GM18909 (cell line): ENCODE measurements around the gene CELF3.
"Not testable (repeated sequence)": the region's sequence is repeated elsewhere in the genome, so short reads cannot be mapped to it uniquely, and the experiment has no call there.

Experiments
- ATAC-seq: cut with Tn5 transposase; IDR thresholded peaks from one replicate; pipeline ENCODE4 v1.9.1; 2021; ENCODE audit warnings: mild to moderate bottlenecking; ENCODE audit not compliant: unreplicated experiment, poor library complexity

Gene CELF3

DNA sequence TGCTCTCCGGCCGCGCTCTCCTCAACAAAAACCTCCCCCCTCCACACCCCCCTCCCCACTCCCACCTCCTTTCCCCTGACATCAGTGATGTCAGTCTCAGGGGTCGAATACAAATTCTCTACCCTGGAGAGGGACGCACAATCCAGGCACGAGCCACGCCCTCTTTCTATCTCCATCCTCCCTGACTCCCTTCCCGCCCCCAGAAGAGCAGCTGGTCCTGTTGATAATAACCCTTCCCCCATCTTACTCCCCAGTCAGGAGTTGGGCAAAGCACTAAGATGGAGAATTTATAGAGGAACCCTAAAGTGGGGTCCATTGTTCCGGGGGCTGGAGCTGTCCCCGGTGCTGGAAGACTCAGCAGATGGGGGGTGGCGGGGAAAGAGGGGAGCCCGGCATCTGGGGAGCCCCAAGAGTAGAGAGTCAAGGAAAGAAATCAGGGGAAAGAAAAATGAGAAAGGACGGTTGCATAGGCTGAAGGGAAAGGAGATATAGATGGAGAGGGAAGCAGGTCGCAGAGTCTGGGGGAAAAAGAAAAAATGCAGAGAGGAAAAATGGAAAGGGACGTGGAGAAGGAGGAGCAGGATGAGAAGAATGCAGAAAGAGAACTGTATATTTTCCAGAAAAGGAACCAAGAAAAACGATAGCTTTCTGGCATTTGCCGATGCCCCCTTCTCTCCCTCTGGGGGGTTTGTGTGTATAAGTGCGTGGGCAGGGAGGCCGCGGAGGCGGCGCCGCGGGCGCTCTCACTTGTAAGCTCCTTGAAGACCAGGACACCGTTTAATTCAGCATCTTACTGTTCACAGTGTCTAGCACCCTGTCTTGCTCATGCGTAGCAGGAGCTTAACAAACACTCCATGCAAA is at the start of gene CELF3:
CELF3 (minus strand) TSS at position 33 of the 861 bp plus-strand sequence. CDS start 783 bp downstream, outside the sequence.
- no peak for ATAC-seq

DNA sequence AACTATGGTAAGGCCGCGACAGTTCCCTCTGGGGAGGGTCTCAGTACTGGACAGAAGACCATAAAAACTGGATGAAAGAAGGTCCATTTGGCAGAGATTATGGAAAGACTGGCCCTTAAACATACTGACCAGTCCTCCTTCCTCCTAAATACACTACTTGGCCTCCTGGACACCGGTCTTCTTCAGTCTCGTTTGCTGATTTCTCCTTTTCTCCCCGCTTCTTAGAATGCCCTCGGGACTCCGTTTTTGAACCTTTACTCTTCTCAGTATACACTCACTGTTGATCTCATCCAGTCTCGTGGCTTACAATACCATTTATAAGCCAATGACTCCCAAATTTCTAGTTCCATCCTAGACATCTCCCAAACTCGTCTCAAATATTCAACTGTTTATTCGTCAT is 47.4 kb upstream of the CELF3 start:
- ATAC-seq = no peak

DNA sequence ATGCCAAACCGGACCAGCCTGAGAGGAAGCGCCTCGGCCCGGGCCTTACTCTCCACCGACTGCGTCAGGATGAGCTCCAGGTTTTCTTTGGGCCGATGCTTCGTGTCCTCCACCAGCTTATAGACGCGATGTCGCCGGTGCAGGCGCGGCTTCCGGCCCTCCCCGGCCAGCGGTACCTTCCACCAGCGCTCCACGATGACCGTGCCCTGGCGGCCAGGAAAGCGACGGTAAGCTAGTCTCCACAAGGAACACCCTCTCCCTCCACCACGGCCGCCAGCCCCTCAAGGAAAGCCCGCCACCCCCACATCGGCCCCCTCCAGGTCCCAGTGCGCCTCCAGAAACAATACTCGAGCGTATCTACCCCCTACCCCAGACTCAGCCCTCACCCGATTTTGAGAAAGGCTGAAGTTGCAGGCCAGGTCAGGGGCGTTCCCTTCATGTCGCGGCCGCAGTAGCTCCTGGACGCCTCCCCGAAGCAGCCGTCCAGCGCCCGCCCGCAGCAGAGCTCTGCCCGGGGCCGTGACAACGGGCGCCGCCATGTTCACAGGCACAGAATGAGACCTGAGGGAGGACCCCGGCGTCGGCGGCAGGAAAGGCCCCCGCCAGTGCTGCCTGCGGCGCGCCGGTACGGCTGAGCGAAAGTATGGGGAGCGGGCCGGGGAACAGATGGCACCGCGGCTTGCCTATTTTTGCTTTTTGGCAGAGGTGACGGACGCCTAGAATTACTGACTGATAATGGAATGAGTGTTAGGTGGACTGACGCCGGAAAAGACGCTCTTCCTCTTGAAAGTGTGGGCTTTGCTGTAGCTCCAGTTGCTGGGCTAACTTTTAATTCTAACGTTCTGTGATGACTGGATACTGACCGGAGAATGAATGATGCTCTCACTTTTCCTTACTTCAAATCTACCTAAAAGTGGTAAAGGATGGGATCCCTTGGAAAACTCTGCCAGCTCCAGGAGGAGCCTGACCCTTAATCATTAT is 46.6 kb upstream of the CELF3 start, which contains the start of gene MRPL9:
MRPL9 (minus strand) TSS at position 556 of the 981 bp plus-strand sequence; CDS start at position 539, 17 bp downstream.
- ATAC-seq = peak; percentile 91

DNA sequence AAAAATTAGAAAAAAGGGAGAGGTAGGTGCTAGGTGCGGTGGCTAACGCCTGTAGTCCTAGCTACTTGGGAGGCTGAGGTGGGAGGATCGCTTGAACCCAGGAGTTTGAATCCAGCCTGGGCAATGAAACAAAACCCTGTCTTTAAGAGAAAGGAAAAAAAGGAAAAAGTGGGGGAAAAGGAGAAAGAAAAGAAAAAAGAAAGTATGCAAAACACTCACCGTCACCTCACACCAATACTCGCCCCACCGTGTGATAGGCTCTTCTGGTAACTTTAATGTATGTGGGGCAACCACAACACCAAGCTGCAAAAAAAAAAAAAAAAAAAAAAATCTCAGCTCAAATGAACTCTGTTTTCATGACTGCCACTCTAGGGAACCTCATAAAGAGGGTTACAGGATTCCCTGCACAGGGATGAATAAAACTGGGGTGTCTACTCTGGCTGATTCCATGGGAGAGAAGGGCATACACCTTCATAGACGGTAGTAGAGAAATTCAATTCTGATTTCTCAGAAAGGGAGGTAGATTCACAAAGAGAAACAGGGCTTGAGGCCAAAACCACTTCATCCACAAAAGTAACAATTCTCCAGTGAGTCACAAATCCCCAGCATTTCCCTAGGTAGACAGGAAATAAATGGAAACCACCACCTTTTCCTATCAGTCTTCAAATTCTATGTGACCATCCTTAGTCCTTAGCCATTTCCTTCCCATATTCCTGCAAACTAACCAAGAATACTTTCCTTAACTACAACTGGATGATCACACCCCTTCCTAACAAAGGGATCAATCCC is 44.2 kb upstream of the CELF3 start:
- no peak for ATAC-seq

DNA sequence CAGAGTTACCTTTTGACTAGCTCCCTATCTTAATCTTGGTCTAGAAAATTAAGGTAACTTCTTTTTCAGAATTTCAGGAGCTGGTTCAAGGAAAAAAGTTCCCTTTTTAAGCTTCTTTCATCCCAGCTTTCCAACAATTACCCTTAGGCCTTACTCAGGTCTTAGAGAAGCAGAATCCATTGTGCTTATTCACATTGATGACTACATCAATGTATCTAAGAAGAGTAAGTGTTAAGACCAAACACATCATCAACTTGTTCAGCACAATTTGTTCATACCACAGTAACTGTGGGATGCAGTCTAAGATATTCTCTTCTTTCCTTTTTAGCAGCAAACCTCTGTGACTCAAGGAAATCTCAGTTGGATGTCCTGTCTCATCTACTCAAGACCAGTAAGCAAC is 42.6 kb upstream of the CELF3 start:
- ATAC-seq = no peak

DNA sequence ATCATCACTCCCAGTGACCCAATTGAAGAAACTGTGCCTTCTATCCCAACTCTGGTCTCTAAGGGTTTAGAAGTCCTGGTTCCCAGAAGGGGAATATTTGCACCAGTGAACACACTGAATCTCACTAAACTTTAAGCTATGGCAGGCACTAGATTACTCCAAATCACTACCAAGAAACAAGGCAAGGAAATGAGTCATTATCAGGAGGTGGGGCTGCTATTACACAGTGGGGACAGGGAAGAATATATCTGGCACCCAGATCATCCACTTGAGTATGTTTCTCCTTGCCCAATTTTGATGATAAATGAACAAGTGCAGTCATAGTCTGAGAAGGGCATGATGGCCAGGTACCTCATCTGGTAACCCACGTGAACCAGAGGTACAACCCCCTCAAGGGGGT is 39.7 kb upstream of the CELF3 start:
- no peak for ATAC-seq

DNA sequence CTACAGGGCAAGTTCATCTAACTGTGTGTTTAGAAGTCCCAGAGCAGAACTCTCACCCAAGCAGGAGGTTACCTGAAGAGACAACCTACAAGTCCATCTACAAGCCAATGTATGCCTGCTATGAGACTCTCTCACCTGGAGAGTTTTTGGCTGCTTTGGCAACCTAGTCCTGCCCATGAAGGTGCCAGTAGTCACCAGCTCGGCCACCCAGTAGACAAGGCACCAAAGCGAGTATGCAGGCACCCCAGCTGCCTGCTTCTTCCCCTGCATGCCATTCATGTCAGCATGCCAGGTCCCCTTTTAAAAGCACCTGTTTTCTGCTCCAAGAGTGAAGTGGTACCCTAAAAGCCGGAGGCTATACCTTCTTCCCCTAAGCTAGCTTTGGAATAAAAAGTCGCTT is 24.9 kb upstream of the CELF3 start:
- ATAC-seq = no peak

DNA sequence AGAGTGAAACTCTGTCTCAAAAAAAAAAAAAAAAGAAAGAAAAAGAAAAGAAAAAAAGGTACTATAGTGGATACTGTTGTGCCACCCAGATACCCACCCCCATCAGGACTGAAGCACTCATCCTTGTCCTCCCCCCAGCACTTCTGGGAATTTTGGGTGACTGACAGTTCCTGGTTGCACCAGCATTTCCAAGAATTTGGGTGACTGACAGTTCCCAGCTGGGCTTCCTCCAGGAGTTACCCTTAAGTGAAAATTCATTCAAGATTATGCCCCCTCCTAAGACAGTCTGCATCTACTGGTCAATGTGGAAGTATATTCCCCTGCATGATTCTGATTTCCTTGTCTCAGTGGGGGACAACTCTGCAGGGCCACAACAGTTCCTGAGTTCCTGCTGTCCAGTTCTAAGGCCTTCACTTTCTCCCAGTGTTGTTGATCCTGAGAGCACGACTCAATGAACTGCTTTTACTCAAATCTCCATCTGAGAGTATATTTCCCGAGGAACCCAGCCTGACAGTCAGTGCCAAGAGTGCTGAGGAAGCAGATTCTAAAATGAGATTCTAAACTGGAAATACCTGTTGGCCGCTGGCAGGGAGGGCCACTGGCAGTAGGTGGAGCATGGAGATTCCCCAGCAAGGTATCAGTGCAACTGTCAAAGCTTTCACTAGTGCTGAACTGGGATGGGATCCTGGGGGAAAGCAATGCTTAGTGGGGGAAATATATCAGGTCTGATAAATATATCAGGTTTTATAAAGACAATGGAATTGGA is 23.2 kb upstream of the CELF3 start:
- ATAC-seq = no peak

DNA sequence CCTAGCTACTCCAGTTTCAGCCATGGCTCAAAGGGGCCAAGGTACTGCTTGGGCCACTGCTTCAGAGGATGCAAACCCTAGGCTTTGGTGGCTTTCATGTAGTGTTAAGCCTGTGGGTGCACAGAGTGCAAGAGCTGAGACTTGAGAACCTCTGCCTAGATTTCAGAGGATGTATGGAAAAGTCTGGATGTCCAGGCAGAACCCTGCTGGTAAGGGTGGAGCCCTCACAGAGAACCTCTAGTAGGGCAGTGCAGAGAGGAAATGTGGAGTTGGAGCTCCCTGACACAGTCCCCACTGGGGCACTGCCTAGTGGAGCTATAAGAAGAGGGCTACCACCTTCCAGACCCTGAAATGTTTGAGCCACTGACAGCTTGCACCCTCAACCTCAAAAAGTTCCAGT is 20.9 kb upstream of the CELF3 start:
- no peak for ATAC-seq

DNA sequence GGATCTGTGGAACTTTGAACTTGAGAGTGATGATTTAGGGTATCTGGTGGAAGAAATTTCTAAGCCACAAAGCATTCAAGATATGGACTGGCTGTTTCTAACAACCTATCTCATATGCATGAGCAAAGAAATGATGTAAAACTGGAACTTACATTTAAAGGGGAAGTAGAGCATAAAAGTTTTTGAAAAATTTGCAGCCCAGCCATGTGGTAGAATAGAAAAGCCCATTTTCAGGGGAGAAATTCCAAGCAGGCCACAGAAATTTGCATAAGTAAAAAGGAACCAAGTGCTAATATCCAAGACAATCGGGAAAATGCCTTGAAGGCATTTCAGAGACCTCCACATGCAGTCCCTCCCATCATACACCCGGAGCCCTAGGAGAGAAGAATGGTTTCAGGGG is 20.4 kb upstream of the CELF3 start:
- ATAC-seq = no peak

DNA sequence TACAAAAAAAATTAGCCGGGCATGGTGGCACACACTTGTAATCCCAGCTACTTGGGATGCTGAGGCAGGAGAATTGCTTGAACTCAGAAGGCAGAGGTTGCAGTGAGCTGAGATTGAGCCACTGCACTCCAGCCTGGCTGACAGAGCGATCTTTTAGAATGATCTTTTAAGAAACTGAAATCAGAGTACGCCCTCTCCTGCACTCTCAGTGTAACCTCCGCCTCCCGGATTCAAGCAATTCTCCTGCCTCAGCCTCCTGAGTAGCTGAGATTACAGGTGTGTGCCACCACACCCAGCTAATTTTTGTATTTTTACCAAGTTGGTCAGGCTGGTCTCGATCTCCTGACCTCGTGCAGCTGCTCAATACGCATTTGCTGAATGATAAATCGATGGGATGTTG is 17.4 kb upstream of the CELF3 start:
- not testable (repeated sequence) for ATAC-seq

DNA sequence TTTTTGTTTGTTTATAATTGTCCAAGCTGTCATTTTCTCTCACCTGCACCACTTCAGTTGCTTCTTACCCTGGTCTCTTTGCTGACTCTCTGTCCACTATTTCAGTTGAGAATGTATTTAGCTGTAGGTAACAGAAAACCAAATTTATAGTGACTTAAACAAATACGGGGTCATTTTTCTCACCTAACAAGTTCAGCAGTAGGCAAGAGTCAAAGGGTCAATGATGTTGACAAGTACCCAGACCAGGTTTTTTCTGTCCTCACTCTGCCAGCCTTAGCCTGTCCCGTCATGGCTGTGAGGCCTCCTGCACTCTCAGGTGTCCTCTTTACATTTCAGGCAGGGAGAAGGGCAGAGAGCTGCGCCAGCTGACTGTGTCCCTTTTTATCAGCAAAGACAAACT is 16.5 kb upstream of the CELF3 start:
- no peak for ATAC-seq

DNA sequence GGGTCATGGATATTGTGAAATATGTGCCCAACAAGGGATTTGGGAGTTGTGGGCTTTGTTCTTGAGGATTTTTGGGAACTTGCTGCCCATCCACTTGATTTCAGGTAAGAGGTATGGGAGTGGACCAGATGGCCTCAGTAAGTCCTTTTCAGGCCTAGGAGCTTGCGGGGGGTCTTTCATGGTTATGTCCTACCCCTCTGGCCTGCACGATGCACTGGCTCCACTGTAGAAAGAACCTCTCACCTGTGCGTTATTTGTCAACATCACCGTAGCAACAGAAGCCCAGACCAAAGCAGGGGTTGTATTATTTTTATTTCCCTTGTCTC is 13.3 kb upstream of the CELF3 start:
- ATAC-seq = no peak

DNA sequence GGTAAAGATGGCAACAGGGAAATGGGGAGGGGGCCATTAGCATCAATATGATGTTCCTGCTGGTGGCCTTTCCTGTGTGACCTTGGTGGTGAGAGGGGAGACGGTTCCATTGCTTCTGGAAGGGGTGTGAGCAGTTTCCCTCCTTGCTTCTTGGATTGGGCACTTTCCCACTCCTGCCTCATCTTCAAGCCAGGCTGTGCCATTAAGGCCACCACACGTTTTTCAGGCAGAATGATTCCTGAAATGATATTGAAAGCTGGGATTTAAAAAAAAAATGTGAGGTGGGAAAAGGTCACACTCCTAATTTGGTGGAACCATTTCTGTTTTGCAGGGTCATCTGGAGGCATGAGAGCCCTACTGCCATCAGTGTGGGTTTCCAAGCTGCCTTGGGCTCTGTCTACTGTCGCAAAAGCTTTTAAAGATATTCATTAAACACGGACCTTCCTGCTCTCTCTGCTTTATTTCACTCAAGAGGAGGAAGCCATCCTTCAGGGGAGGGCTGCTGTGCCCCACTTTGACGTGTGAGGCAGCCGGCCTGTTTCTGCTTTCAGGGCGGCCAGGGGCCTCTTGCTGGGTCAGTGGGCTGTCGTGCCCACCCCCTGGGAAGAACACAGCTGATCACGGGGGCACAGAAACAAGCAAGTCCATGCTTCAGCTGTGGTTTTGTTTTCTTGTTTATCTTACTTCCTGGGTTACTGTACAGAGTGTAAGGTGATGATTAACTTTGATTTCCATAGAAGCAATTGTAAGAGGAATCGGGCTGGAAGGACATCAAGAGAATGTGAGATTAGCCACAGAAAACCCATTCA is 12.8 kb upstream of the CELF3 start:
- no peak for ATAC-seq

DNA sequence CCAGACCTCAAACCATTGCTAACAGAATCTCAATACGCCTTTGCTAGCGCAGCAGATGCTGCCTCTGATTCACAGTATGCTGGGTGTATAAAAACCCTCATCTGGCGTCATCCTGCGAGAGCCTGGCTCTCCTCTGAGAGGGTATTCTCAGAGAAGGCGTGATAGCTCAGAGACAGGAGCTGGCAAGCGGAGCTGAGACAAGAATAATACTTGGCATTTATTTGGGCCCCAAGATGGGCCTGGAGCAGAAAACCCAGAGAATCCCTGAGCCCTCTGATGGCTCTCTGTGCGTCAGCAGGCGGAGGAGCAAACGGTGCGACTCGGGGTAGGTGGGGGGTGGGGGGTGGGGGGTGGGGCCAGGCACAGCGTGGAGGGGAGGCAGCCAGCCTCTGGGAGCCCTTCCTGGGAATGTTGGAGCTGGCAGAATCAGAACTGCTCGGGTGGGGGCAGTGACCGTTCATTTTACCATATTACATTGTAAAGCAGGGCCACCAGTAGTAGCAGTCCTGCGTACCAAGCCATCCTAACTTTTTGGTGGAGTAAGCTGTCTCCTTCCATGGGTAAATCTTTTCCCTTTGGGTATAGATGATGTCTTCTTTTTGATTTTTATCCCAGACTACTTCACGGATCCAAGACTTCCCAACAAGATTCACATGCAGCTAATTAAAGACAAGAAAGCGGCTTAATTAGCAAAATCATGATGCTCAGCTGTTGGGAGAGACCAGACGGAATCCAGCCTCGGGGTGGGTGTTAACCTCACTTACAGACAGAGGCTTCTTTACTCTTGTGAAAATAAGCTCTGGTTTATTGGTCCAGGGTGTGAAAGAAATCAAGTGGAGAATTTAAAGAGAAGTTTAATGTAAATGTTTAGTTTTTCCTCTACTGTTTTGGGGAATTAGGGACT is 11.8 kb upstream of the CELF3 start:
- no peak for ATAC-seq

DNA sequence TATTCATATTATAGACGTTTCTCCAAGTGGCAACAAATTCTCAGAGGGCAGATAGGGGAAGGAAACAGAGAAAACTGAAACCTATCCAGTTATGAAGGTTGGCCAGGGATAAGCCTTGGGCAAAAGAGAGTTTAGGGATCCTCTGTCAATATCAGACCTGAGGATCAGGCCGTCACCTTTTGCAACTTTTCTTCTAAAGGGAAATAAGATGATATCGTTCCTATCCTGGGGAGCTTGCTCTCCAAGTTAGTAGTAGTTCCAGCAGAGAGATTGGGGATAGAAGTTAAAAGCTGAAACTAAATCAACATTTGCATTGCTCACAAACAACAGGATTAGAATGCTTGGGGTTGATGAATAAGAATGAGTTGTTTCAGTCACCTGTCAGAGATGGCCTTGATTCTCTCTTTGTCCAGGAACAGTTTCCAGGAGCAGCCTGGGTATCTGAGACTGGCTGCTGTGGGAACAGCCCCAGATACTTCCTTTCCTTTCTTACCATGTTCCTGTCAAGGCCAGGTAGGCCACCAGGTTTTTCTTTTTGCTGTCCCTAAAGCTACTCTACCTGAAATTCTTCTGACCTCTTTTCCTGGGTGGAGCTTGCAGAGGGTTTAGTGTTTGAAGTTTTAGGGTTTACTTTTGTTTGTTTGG is 7.2 kb upstream of the CELF3 start:
- ATAC-seq = no peak

DNA sequence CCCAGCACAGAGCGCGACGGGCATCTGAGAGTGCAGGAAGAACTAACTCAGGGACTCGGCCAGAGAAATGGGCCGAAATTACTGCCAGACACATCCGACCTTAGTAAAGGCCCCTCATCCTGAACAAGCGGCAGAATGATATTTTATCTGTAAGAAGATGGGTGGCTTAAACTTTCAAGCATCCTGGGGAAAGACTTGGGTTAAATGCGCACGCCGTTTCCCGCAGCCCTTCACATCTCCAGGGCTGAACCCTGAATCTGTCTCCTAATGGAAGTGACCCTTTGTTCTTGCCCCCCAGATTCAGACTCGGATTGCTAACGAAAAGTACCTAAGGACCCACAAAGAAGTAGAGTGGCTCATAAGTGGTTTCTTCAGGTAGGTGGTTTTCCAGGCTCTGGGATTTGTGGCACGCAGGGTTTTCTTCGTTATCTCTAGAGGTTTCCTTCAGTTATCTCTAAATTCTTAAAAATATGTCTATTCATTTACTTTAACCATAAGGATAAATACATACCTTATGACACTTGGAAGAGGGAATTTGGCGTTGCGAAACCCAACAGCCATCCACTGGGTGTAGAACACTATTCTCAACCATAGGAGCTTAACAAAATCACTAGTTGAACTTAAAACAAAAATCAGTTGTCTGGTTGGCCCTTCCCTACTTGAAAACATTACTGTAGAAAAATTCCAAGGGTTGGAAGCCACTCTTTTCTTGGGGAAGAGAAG is 5.3 kb upstream of the CELF3 start:
- no peak for ATAC-seq
